Measurements from ENCODE around the gene TPCN1. TPM values are rescaled to one million over a fixed set of nuclear protein-coding genes. Genes with fewer than 3 reads are reported as not detected.

Gene TPCN1
- total RNA-seq, 1 experiment from 2014 or later = 19.0 TPM

DNA sequence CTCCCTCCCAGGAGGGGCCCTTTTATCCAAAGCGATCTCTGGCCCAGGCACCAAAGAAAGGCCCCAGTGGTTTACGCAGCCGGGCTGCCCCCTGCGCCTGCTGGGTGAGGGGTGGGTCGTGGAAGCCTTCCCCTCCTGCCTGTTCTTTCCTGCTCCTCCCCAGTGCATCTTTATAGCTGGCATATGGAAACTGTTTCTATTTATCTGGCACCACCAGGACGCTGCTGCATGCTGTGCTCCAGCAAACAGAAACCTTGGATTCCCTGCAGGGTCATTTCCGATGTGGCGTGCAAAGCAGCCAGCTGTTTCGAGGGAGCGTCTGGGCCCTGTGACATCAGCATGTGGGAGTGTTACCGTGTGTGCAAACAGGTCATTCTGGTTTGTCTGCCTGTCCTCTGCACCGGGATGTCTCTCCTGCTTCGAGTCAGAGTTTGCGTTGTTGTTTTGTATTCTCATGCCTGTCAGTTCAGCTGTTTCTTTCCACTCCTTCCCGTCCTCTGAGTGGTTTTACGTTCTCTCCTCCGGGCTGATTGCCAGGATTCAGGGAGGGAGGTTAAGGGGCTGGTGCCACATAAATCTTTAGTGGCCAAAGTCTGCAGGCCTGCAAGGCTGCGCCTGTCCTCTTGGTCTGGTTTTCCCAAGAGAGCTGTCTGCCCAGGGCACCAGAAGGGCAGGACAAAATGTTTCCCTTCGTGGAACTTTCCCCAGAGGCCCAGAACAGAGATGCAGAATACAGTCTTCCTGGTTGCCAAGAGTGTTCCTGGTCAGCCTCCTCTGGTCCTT lies 24.6 kb downstream of the TPCN1 start:
- ChIA-PET POLR2A (ENCODE audit: unreplicated experiment) (interaction anchor here (0.5 to 2.0 kb wide), 6 partner anchors 22 to 125 kb away, joined by 3 to 24 read pairs (median 4); partner anchors contain the start of genes DDX54, RITA1 and TPCN1), CTCF (no interaction called here)
- no peaks in the 10 kb centered on the region for H3K36me3 ChIP-seq (ENCODE audit: low read depth, low read length)
- H4K20me1 ChIP-seq (ENCODE audit: low read length) = no peaks in the 10 kb centered on the region
- peak overlapping the region; percentile 96 for H3K9ac ChIP-seq (ENCODE audit: low read length)
- H3K4me1 ChIP-seq (ENCODE audit: insufficient read depth, low read length) = peaks cover 59% of the 10 kb centered on the region
- no peaks in the 10 kb centered on the region for H3K9me3 ChIP-seq (ENCODE audit: low read length)
- intact Hi-C loops (cut with micrococcal nuclease) = loop anchor here (1.0 kb wide), 1 partner anchor 49 kb away; no protein-coding TSS in a partner anchor
- ATAC-seq (peak; percentile 56), DNase-seq (peak; percentile 99)
- no peaks in the 10 kb centered on the region for H3K27me3 ChIP-seq (ENCODE audit: low read length)
- H3F3A ChIP-seq (ENCODE audit: low read length, unreplicated experiment) = peaks cover 21% of the 10 kb centered on the region
- H2AFZ ChIP-seq (ENCODE audit: low read length) = no peak overlapping the region
- peak overlapping the region; percentile 99 for H3K27ac ChIP-seq (ENCODE audit: low read length)
- BruUV-seq (replicated peaks) = TSS peak; percentile 45
- TF ChIP-seq EZH2 (IDR thresholded peaks at IDR 0.05; ENCODE audit: low read length, unreplicated experiment) (no peak), EZH2phosphoT487 (IDR thresholded peaks at IDR 0.05; ENCODE audit: borderline replicate concordance, low read length) (no peak)
- TF ChIP-seq, protein P1, sequence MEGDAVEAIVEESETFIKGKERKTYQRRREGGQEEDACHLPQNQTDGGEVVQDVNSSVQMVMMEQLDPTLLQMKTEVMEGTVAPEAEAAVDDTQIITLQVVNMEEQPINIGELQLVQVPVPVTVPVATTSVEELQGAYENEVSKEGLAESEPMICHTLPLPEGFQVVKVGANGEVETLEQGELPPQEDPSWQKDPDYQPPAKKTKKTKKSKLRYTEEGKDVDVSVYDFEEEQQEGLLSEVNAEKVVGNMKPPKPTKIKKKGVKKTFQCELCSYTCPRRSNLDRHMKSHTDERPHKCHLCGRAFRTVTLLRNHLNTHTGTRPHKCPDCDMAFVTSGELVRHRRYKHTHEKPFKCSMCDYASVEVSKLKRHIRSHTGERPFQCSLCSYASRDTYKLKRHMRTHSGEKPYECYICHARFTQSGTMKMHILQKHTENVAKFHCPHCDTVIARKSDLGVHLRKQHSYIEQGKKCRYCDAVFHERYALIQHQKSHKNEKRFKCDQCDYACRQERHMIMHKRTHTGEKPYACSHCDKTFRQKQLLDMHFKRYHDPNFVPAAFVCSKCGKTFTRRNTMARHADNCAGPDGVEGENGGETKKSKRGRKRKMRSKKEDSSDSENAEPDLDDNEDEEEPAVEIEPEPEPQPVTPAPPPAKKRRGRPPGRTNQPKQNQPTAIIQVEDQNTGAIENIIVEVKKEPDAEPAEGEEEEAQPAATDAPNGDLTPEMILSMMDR (conservative IDR thresholded peaks at IDR 0.05; ENCODE audit: low read depth, low read length) = no peak
- H3K4me3 ChIP-seq (ENCODE audit: low read length) = peak overlapping the region; percentile 49
- peaks cover 12% of the 10 kb centered on the region for H3K79me2 ChIP-seq (ENCODE audit: low read length)
- no peaks in the 10 kb centered on the region for H3K9me2 ChIP-seq (replicated peaks; ENCODE audit: low read length)
- H3K4me2 ChIP-seq (ENCODE audit: low read length) = peak overlapping the region; percentile 79

DNA sequence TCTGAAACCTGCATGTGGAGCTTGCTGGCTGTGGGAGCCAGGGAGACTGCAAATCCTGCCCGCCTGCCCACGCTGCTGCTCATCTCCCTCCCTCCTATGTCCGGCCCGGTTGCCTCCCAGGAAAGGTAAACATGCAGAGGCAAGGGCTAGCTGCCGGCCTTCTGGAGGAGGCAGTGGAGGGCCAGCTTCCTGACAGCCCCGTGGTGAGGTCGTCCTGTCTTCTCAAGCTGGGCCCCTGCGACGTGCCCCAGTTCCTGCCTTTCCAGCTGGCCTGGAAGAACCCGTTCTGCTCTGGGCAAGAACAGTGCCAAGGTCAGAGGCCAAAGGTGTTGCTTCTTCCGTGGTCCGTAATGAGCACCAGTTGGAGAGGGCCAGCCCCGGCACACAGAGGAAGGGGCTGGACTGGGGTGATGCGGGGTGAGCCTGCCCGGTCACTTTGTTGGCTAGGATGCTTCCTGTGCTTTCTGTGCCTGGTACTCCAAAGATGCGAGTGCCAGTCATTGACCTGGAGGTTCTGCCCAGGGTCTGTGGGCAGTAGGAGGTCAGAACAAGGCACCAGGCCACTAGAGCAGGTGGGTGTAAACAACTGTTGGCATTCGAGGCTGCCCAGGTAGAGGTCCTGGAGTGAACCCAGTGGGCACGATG lies 25.3 kb downstream of the TPCN1 start:
- DNase-seq (peak; percentile 59), ATAC-seq (peak; percentile 34)
- H3K27me3 ChIP-seq (ENCODE audit: low read length) = no peaks in the 10 kb centered on the region
- ChIA-PET CTCF (interaction anchor here (0.6 kb wide), 1 partner anchor 49 kb away, joined by 8 read pairs; no protein-coding TSS in a partner anchor), POLR2A (ENCODE audit: unreplicated experiment) (interaction anchor here (0.5 to 2.0 kb wide), 4 partner anchors 23 to 126 kb away, joined by 4 to 24 read pairs (median 12); partner anchors contain the start of genes DDX54, RITA1 and TPCN1)
- H3K79me2 ChIP-seq (ENCODE audit: low read length) = peaks cover 12% of the 10 kb centered on the region
- H3K9me2 ChIP-seq (replicated peaks; ENCODE audit: low read length) = no peaks in the 10 kb centered on the region
- peaks cover 52% of the 10 kb centered on the region for H3K4me1 ChIP-seq (ENCODE audit: insufficient read depth, low read length)
- BruUV-seq (replicated peaks) = no TSS peak
- no peaks in the 10 kb centered on the region for H3K36me3 ChIP-seq (ENCODE audit: low read depth, low read length)
- intact Hi-C loops (cut with micrococcal nuclease) = loop anchor here (1.0 kb wide), 1 partner anchor 49 kb away; no protein-coding TSS in a partner anchor
- H4K20me1 ChIP-seq (ENCODE audit: low read length) = no peaks in the 10 kb centered on the region
- H3K4me3 ChIP-seq (ENCODE audit: low read length) = peak overlapping the region; percentile 49
- peak overlapping the region; percentile 96 for H3K9ac ChIP-seq (ENCODE audit: low read length)
- H3K9me3 ChIP-seq (ENCODE audit: low read length) = no peaks in the 10 kb centered on the region
- H3K4me2 ChIP-seq (ENCODE audit: low read length) = peak overlapping the region; percentile 79
- peak overlapping the region; percentile 99 for H3K27ac ChIP-seq (ENCODE audit: low read length)
- no peak overlapping the region for H2AFZ ChIP-seq (ENCODE audit: low read length)
- TF ChIP-seq, protein P1 (conservative IDR thresholded peaks at IDR 0.05; ENCODE audit: low read depth, low read length) = no peak
- no peak for TF ChIP-seq EZH2phosphoT487 (IDR thresholded peaks at IDR 0.05; ENCODE audit: borderline replicate concordance, low read length)
- H3F3A ChIP-seq (ENCODE audit: low read length, unreplicated experiment) = peaks cover 15% of the 10 kb centered on the region

Data from PC-3 (cell line).